GM18520 (cell line): ENCODE measurements around the gene CDC42EP5.
A peak's percentile ranks its signal among the peaks of the same experiment; 100 is the strongest.
"Not testable (repeated sequence)": the region's sequence is repeated elsewhere in the genome, so short reads cannot be mapped to it uniquely, and the experiment has no call there.

Experiments
- ATAC-seq: cut with Tn5 transposase; IDR thresholded peaks from one replicate; pipeline ENCODE4 v1.9.1; 2021; ENCODE audit not compliant: unreplicated experiment

The CDC42EP5 gene

GRCh38 chr19:54473071-54473891 lies at the start of gene CDC42EP5:
Gene CDC42EP5 (minus strand): TSS chr19:54473296. CDS start chr19:54465547, 7,749 bp downstream.
- no peak for ATAC-seq

GRCh38 chr19:54521860-54522513 lies 48.9 kb upstream of the CDC42EP5 start:
- no peak for ATAC-seq

- ATAC-seq = no peak
Measured at GRCh38 chr19:54521022-54521859, 48.1 kb upstream of the CDC42EP5 start.

DNA sequence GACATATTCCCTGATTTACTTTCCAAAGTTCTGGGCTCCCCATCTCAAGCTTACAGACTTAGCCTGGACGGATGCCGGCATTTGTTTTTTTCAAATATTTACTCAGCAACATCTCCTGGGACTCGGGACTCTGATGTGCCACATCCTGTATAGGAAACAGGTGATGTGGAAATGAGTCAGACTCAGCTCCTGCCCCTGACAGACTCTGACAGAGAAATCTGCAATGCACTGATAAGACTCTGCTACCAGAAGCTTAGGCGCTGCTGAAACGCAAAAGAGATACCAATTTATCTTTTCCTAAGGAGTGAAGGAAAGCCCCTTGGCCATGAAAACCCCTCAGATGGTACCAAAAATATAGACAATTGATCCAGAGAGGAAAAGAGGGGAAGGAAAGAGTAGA lies 45.7 kb upstream of the CDC42EP5 start:
- ATAC-seq = no peak

GRCh38 chr19:54517483-54517882 lies 44.4 kb upstream of the CDC42EP5 start:
- peak; percentile 36 for ATAC-seq

DNA sequence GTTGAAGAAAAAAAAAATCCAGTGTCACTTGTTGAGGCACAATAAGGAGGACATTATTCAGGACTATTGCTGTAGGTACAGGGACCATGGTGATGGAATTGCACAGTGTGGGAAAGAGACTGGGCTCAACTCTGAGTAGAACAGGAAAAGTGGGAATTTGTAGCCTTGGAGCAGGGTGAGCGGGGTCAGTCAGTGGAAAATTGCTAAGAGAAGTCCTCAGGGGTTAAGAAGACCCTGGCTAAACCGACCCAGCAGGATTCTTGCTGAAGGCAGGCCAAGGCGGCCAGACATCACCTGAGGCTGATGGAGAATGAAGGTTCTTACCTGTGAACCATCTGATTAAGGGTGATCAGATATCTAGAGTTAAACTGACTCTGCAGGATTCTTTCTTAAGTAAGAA lies 42.1 kb upstream of the CDC42EP5 start:
- no peak for ATAC-seq

DNA sequence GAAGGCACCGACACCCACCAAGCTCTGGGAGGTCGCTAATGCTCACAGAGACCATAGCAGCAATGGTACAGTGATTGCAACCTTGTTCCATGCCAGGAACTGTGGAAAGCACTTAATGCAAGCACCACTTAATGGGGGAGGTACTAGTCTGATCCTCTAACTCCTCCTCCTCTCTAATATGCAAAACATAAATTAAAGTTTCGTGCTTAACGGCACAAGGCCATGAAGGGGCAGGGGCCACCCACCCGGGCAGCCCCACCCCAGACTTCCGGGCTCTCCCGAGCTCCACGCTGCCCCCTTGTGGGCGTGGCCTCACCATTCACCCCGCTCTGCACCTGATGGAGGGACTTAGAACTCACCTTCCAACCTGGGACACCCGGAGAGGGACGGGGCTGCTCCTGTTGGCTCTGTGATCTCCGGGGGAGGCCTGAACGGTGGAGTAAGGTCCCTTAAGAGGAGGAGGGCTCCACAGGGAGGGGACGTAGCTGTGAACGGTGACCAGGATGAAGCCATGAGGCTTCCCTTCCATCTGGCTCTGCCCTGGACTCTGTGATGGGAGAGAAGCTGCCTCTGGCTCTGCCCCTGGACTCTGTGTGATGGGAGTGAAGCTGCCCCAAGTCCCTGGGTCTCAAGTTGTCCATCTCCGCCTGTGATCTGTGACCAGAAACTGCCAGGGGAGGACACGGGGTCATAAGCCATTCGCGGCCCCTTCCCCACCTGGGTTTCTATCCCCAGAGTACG lies 36.3 kb upstream of the CDC42EP5 start:
- not testable (repeated sequence) for ATAC-seq

DNA sequence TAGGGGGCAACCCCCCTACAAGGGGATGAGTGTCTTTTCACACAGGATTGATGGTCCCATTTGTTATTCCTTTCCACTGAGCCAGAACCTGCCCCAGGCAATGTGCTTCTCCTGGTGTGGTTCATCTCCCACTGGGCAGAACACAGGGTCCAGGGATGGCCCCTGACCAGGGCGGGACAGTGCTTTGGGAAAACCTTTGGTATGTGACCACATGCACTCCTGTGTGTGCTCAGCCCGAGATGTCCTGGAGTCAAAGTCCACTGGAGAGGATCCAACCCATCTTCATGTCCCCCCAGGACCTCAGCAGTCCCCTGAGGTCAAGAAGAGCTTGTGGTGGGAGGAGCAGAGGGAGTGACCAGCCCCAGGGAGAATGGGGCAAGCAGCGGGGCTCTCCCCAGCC lies 35.4 kb upstream of the CDC42EP5 start:
- not testable (repeated sequence) for ATAC-seq

DNA sequence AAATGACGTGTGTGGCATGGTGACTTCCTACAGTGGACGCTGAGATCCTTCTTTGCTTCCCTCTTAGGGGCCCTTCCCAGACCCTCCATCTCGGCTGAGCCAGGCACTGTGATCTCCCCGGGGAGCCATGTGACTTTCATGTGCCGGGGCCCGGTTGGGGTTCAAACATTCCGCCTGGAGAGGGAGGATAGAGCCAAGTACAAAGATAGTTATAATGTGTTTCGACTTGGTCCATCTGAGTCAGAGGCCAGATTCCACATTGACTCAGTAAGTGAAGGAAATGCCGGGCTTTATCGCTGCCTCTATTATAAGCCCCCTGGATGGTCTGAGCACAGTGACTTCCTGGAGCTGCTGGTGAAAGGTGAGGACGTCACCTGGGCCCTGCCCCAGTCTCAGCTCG lies 34.7 kb upstream of the CDC42EP5 start:
- ATAC-seq = no peak

DNA sequence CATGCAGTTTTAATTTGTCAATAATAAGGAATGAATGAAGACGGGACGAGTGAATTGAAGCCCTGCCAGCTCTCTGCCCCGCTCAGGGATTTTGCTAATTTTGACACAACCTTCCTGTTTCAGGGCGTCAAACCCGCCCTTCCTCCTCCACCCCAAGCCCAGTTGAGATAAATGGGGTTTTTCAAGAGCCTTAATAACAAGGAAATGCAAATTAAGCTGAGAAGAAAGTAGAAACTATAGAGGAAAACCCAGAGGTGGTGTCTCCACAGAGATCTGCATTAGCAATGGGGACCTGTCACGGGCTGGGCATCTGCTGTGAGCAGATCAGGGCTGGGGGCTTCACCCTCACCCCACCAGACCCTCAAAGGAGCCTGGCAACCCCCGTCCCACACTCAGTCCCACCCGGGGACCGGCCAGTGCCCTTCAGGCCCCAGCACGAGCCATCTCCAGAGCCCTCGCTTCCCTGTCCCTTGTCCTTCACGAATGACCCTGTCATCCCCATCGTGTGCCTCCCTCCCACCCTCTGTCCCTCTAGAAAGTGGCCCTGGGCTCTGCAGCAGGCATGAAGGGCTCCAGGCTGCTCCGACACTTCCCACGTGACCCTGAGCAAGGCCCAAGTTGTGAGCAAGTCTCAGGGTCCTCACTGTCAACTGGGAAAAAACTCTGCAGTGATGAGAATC lies 34.1 kb upstream of the CDC42EP5 start:
- not testable (repeated sequence) for ATAC-seq

- no peak for ATAC-seq
Measured at GRCh38 chr19:54506079-54506478, 33.0 kb upstream of the CDC42EP5 start.

- ATAC-seq = not testable (repeated sequence)
Measured at GRCh38 chr19:54505542-54505941, 32.4 kb upstream of the CDC42EP5 start.

DNA sequence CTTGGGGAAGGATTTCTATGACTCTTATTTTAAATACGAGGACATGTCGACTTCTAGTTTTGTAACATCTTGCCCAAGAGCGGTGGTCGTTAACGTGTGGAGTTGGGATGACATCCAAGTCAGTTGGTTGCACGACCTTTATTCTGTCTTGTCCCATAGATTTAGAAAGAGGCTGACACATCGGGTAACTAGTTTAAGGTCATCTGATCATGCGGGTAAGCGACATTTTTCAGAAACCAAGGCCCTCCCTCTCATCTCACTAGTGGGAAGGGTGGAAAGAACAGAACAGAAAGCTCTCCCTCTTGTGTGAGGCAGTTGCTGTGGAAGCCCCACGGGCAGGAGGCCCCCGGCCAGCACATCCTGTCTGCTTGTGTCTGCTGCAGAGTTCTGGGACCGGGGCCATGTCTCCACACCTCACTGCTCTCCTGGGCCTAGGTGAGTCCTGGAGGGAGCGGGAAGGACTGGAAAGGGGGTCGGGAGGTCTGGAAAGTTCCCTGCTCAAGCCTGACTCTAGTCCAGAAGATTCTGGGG lies 29.5 kb upstream of the CDC42EP5 start, which contains the start of gene LAIR2:
Gene LAIR2, plus strand, starts transcription at position 314 of the 531 bp plus-strand sequence. Its CDS starts 88 bp downstream, at position 402.
- no peak for ATAC-seq

GRCh38 chr19:54498451-54498772 lies 25.3 kb upstream of the CDC42EP5 start:
- ATAC-seq = not testable (repeated sequence)

GRCh38 chr19:54497747-54498450 lies 24.8 kb upstream of the CDC42EP5 start:
- not testable (repeated sequence) for ATAC-seq

GRCh38 chr19:54495284-54495683 lies 22.2 kb upstream of the CDC42EP5 start:
- not testable (repeated sequence) for ATAC-seq

- no peak for ATAC-seq
Measured at GRCh38 chr19:54493967-54494585, 21.0 kb upstream of the CDC42EP5 start.

DNA sequence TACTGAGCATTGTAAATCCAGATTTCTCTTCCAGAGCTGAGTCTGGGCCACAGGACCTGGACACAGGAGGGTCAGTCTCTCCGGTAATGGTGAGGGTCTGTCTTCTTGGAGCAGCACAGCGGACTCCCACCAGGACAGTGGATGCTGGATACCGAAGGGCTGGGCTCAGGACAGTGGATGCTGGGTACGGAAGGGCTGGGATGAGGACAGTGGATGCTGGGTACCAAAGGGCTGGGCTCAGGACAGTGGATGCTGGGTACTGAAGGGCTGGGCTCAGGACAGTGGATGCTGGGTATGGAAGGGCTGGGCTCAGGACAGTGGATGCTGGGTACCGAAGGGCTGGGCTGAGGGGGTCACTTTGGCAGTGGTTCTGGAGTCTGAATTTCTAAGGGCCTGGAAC lies 20.0 kb upstream of the CDC42EP5 start:
- ATAC-seq = not testable (repeated sequence)

DNA sequence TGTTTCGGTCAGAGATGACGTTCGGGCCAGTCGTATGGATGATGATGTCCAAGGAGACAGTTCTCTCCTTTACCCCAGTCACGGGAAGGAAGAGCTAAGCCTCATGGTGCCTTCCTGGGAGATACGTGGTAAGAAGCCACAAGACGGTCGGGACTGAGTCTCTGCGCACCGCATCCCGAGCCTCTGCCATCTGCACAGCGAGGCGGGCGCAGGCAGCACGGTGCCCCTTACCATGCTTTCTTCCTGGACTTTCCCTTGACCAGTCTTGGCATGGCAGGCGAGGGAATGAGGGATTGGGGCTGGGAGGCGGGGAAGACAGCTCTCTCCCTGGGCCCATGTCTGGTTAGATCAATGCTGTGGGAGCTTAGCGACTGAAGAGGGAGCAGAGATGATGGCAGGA lies 19.5 kb upstream of the CDC42EP5 start:
- ATAC-seq = no peak
